Measurements from ENCODE around the gene ANOS1. TPM values are rescaled to one million over a fixed set of nuclear protein-coding genes. Genes with fewer than 3 reads are reported as not detected.

The ANOS1 gene
- total RNA-seq, 1 donor from 2014 or later, result 4.3 TPM

- Mint-ChIP-seq H3K36me3 (no peaks in the 10 kb centered on the region), H3K9me3 (peaks cover 3% of the 10 kb centered on the region), H3K4me3 (no peak overlapping the region), H3K4me1 (no peaks in the 10 kb centered on the region), H3K27ac (no peak overlapping the region), H3K27me3 (ENCODE audit: low read depth) (no peaks in the 10 kb centered on the region)
- DNase-seq (ENCODE audit: low spot score in 2 of 2, unreplicated experiment in 2 of 2), result no peak
- TF ChIP-seq CTCF (IDR thresholded peaks at IDR 0.05; ENCODE audit: unreplicated experiment), result no peak
These were observed 84.8 kb downstream of the ANOS1 start for GRCh38 chrX:8647176-8647575.

GRCh38 chrX:8639949-8640475, 91.9 kb downstream of the ANOS1 start:
- no peak for TF ChIP-seq CTCF (IDR thresholded peaks at IDR 0.05; ENCODE audit: unreplicated experiment)
- no peaks in the 10 kb centered on the region for H3K9me3 Mint-ChIP-seq
- H3K4me3 Mint-ChIP-seq, result no peak overlapping the region
- DNase-seq (ENCODE audit: low spot score in 2 of 2, unreplicated experiment in 2 of 2), result no peak
- H3K4me1 Mint-ChIP-seq, result no peaks in the 10 kb centered on the region
- H3K27me3 Mint-ChIP-seq (ENCODE audit: low read depth), result peaks cover 3% of the 10 kb centered on the region
- H3K27ac Mint-ChIP-seq, result no peak overlapping the region
- no peaks in the 10 kb centered on the region for H3K36me3 Mint-ChIP-seq

DNA sequence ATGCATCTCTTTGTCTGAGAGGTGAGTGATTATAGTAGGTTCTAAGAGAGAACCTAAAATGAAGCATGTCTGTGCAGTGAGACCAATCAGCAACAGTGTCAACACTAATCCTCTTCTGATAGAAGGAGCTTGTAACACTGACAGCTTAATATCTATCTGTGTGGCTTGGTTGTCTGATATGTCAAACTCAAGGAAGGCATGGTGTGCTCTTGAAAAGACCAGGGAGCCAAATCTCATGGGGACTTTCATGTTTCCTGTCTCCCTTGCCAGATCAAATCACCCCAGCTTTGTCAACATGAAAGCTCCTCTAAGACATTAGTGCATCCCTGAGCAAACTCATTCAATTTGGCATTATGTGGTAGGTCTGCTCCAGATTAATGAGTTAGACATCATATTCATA, 95.4 kb downstream of the ANOS1 start:
- Mint-ChIP-seq H3K4me1 (peaks cover 5% of the 10 kb centered on the region), H3K9me3 (no peaks in the 10 kb centered on the region), H3K27me3 (ENCODE audit: low read depth) (peaks cover 8% of the 10 kb centered on the region), H3K27ac (no peak overlapping the region), H3K4me3 (no peak overlapping the region), H3K36me3 (no peaks in the 10 kb centered on the region)
- no peak for TF ChIP-seq CTCF (IDR thresholded peaks at IDR 0.05; ENCODE audit: unreplicated experiment)
- DNase-seq (ENCODE audit: low spot score in 2 of 2, unreplicated experiment in 2 of 2), result no peak

GRCh38 chrX:8635812-8636211, 96.1 kb downstream of the ANOS1 start:
- peaks cover 5% of the 10 kb centered on the region for H3K4me1 Mint-ChIP-seq
- DNase-seq (ENCODE audit: low spot score in 2 of 2, unreplicated experiment in 2 of 2), result no peak
- H3K27ac Mint-ChIP-seq, result no peak overlapping the region
- H3K27me3 Mint-ChIP-seq (ENCODE audit: low read depth), result peaks cover 12% of the 10 kb centered on the region
- H3K4me3 Mint-ChIP-seq, result no peak overlapping the region
- peaks cover under 1% of the 10 kb centered on the region for H3K9me3 Mint-ChIP-seq
- H3K36me3 Mint-ChIP-seq, result no peaks in the 10 kb centered on the region
- TF ChIP-seq CTCF (IDR thresholded peaks at IDR 0.05; ENCODE audit: unreplicated experiment), result no peak

DNA sequence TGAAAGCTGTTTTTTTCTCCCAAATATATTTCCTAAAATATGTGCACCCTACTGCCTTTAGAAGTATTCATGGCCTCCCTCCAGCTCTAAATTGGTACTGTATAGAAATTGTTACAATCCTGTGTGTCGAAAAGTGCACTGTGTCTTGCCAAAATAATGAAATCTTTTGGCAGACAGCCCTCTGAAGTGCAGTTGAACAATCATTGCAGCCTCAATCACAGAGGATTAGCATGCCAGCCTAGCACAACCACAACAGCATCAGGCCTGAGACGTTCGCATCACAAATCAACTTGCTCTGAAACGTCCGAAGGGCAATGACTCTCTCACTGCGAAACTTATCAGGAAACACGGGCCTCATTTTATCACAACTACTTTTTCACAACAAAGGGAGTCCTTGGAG, 99.0 kb downstream of the ANOS1 start:
- H3K4me3 Mint-ChIP-seq, result no peak overlapping the region
- TF ChIP-seq CTCF (IDR thresholded peaks at IDR 0.05; ENCODE audit: unreplicated experiment), result no peak
- no peaks in the 10 kb centered on the region for H3K36me3 Mint-ChIP-seq
- no peak overlapping the region for H3K27ac Mint-ChIP-seq
- H3K9me3 Mint-ChIP-seq, result peaks cover 4% of the 10 kb centered on the region
- H3K4me1 Mint-ChIP-seq, result peaks cover 5% of the 10 kb centered on the region
- DNase-seq (ENCODE audit: low spot score in 2 of 2, unreplicated experiment in 2 of 2), result no peak
- peaks cover 23% of the 10 kb centered on the region for H3K27me3 Mint-ChIP-seq (ENCODE audit: low read depth)

GRCh38 chrX:8629871-8630270, 102.1 kb downstream of the ANOS1 start:
- peaks cover 4% of the 10 kb centered on the region for H3K9me3 Mint-ChIP-seq
- no peak for DNase-seq (ENCODE audit: low spot score in 2 of 2, unreplicated experiment in 2 of 2)
- no peak overlapping the region for H3K4me3 Mint-ChIP-seq
- peaks cover 22% of the 10 kb centered on the region for H3K27me3 Mint-ChIP-seq (ENCODE audit: low read depth)
- H3K36me3 Mint-ChIP-seq, result no peaks in the 10 kb centered on the region
- H3K4me1 Mint-ChIP-seq, result peaks cover 5% of the 10 kb centered on the region
- no peak overlapping the region for H3K27ac Mint-ChIP-seq
- TF ChIP-seq CTCF (IDR thresholded peaks at IDR 0.05; ENCODE audit: unreplicated experiment), result no peak
